ENCODE measurements around the gene LRRC4C.

Gene LRRC4C

GRCh38 chr11:40280159-40281051 lies 1179.0 kb downstream of the LRRC4C start:
- no peak for DNase-seq

GRCh38 chr11:40276960-40277359 lies 1182.5 kb downstream of the LRRC4C start:
- DNase-seq = no peak

- DNase-seq = no peak
These were observed 1185.4 kb downstream of the LRRC4C start for GRCh38 chr11:40274017-40274416.

GRCh38 chr11:40273192-40273732 lies 1186.2 kb downstream of the LRRC4C start:
- DNase-seq = no peak

GRCh38 chr11:40271361-40271760 lies 1188.1 kb downstream of the LRRC4C start:
- DNase-seq = no peak

- no peak for DNase-seq
These were observed 1189.6 kb downstream of the LRRC4C start for GRCh38 chr11:40269865-40270264.

- DNase-seq = no peak
These were observed 1190.9 kb downstream of the LRRC4C start for GRCh38 chr11:40268551-40268950.

- no peak for DNase-seq
These were observed 1204.0 kb downstream of the LRRC4C start for GRCh38 chr11:40255457-40255856.

- DNase-seq = no peak
These were observed 1206.3 kb downstream of the LRRC4C start for GRCh38 chr11:40253166-40253565.

- no peak for DNase-seq
These were observed 1207.2 kb downstream of the LRRC4C start for GRCh38 chr11:40252236-40252635.

GRCh38 chr11:40246983-40247382 lies 1212.5 kb downstream of the LRRC4C start:
- no peak for DNase-seq

- DNase-seq = no peak
These were observed 1217.9 kb downstream of the LRRC4C start for GRCh38 chr11:40241524-40242051.

GRCh38 chr11:40240284-40240683 lies 1219.2 kb downstream of the LRRC4C start:
- DNase-seq = no peak

GRCh38 chr11:40236526-40236925 lies 1222.9 kb downstream of the LRRC4C start:
- DNase-seq = no peak

- DNase-seq = no peak
These were observed 1223.6 kb downstream of the LRRC4C start for GRCh38 chr11:40235841-40236240.

GRCh38 chr11:40230821-40231220 lies 1228.6 kb downstream of the LRRC4C start:
- no peak for DNase-seq

GRCh38 chr11:40228662-40229061 lies 1230.8 kb downstream of the LRRC4C start:
- no peak for DNase-seq

- DNase-seq = no peak
These were observed 1231.7 kb downstream of the LRRC4C start for GRCh38 chr11:40227730-40228129.

GRCh38 chr11:40226654-40227053 lies 1232.8 kb downstream of the LRRC4C start:
- DNase-seq = no peak

GRCh38 chr11:40223596-40224330 lies 1235.7 kb downstream of the LRRC4C start:
- no peak for DNase-seq

- DNase-seq = no peak
These were observed 1240.1 kb downstream of the LRRC4C start for GRCh38 chr11:40219401-40219800.

- DNase-seq = no peak
These were observed 1243.9 kb downstream of the LRRC4C start for GRCh38 chr11:40215556-40215955.

- no peak for DNase-seq
These were observed 1252.0 kb downstream of the LRRC4C start for GRCh38 chr11:40207416-40207815.

GRCh38 chr11:40204228-40204627 lies 1255.2 kb downstream of the LRRC4C start:
- no peak for DNase-seq
